ENCODE data around the gene RETREG3. TPM values are rescaled to one million over a fixed set of nuclear protein-coding genes. Genes with fewer than 3 reads are reported as not detected.
A peak's percentile ranks its signal among the peaks of the same experiment; 100 is the strongest.
"Not testable (repeated sequence)": the region's sequence is repeated elsewhere in the genome, so short reads cannot be mapped to it uniquely, and the experiment has no call there.

The RETREG3 gene, protein sequence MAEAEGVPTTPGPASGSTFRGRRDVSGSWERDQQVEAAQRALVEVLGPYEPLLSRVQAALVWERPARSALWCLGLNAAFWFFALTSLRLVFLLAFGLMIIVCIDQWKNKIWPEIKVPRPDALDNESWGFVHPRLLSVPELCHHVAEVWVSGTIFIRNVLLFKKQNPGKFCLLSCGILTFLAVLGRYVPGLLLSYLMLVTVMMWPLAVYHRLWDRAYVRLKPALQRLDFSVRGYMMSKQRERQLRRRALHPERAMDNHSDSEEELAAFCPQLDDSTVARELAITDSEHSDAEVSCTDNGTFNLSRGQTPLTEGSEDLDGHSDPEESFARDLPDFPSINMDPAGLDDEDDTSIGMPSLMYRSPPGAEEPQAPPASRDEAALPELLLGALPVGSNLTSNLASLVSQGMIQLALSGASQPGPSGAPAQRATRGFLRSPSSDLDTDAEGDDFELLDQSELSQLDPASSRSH
- 28.5 TPM for polyA plus RNA-seq (2013, experiment 1 of 2; ENCODE audit: insufficient read length)
- polyA plus RNA-seq (2013, experiment 2 of 2; ENCODE audit: insufficient read length) = 29.4 TPM

DNA sequence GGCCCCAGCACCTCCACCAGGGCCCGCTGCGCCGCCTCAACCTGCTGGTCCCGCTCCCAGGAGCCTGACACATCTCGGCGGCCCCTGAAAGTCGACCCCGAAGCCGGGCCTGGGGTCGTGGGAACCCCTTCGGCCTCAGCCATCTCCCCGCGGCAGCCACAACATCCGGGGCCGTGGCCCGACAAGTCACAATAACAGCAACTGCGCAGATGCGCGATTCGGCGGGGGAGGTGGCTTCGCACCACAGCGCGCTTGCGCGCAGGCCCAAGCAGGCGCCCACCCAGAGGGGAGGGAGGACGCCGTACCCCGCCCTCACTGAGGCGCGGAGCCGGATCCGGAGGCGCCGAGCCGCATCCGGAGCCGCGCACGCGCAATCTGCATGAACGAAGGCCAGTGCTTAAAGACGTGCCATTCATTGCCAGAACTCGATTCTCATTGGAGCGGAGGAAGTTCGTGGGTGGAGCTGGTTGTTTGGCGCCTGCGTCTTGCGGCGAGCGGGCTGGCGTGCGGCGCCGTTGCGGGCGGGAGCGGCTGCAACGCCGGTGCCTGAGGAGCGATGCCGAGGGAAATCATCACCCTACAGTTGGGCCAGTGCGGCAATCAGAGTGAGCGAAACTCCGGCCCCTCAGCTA is at the start of gene RETREG3, which contains the start of gene TUBG1:
Gene RETREG3 (minus strand): TSS at position 193 of the 632 bp plus-strand sequence. CDS start 50 bp downstream, at position 143.
Gene TUBG1 (plus strand): TSS at position 502 of the 632 bp plus-strand sequence. CDS start 55 bp downstream, at position 557.
- peak; percentile 99 for DNase-seq

DNA sequence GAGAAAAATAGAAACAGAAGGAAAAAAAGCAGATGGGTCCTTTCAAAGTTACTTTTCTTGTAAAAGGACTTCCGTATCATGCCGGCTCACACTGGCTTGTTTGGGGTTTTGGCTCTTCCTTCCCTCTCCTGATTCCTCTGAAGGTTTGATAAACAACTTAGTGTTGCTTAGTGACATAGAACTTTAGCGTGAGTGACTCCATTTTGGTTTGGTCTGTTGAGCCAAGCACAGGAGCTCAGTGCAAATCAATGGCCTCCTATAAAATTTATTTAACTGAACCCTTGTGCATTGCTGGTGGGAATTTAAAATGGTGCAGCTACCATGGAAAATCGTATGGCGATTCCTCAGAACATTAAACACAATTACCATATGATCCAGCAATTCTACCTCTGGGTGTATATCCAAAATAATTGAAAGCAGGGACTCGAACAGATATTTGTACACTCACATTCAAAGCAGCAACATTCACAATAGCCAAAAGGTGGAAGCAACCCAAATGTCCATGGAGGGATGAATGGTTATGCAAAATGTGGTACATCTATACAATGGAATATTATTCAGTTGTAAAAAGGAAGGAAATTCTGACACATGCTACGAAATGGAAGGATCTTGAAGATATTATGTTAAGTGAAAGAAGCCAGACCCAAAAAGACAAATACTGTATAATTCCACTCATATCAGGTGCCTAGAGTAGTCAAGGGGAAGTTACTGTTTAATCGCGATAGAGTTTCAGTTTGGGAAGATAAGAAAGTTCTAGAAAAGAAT is 48.8 kb upstream of the RETREG3 start:
- no peak for DNase-seq

DNA sequence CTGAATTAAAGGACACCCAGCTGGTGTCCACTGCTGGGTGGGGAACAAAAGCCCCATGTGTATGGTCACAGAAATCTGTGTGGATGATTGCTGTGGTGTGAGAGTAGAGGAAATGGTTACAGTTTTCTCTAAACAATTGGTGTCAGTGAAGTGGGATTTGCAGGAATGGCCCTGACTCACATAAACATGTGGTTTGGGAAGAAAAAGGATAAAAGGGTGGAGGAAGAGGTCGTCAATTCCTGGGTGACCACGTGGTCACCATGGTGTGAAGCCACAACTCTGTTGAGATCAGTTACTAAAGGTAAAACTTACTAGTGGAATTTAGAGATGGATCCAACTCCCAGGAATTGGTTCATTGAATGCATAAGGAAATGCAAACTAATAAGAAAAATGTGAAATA is 46.4 kb upstream of the RETREG3 start:
- peak; percentile 68 for DNase-seq

DNA sequence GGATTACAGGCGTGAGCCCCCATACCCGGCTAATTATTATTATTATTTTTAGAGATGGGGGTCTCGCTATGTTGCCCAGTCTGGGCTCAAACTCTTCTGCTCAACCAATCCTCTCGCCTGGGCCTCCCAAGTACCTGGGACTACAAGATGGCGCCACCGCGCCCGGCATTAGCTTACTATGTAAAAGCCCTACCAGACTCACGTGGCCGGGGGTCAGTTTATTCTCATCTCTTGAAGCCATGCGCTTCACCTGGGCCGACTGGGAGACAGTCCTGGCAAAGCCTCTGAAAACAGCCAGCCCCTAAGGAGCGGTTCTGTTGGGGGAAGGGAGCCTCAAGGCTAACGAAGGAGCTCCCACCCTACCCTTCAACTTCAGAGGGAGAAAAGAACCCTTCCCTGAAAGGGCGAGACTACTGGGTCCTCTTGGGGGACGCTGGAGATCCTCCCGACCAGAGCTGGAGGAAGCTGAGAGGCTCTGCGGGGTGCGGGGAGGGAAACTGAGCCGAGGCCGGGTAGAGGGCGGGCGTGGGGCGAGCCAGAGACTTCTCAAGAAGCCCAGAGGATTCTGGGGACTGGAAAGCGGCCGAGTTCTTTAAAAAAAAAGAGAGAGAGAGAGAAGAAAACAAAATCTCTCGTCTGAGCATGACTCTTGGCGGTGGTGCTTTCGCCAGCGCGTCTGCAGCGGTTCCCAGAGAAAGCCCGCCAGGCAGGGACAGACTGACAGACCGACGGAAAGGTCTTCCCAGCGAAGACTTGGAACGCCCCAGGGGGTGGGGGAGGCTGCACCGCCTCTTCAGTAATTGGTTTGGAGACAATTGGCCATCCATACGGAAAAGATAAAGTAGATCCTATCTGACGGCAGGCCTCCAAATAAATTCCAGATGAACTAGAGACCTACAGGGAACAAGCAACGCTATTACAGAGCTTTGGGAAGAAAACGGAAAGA is 44.3 kb upstream of the RETREG3 start:
- peak; percentile 78 for DNase-seq

DNA sequence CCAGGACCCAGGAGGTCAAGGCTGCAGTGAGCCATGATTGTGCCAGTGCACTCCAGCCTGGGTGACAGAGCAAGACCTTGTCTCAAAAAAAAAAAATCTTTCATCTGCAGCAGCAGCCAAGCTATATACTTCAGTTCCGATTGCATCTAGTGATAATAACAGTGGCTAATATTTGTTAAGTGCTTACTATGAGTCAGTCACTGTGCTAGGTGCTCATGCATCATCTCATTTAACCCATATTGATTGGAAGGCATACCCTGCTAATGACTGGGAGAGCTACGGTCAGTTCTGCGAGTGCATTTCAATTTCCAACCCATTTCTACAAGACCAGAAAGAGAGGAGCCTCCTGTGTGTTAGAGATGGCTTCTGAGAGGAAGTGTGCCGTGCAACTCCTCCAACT is 42.2 kb upstream of the RETREG3 start:
- no peak for DNase-seq

DNA sequence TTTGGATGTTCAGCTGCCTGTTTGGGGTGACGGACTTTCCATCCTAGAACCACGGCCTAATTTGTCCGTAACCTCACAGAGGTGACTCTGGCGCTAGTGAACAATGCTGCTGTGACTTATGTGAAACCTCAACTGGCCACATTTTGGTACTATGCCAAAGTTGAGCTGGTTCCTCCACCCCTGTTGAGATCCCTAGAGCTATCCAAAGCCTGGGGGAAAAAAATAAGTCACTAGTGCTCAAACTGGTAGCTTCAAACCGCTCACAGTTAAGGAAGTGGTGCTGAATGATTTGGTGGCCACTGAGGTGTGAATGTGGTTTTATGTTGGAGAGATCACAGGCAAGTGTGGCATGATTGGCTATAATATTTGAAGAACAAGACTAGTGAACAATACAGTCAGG is 38.6 kb upstream of the RETREG3 start:
- DNase-seq = no peak

DNA sequence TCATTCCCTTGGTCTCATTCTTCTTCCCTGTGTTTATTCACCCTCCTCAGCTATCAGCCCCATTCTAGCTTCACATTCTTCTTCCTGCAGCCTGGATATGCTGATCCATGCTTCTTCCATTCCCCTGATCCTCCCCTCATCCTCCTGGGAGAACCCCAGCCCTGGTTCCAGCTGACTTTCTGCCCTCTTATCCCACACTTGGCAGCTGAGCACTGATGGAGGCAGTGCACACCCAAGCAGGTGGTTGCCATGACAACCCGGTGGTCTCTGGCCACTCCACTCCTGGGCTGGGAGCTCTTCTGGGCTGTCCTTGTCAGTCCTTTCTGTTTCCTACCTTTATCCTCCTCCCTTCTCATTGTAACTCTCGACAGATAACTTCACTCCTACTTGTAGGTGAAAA is 33.2 kb upstream of the RETREG3 start:
- DNase-seq = no peak

DNA sequence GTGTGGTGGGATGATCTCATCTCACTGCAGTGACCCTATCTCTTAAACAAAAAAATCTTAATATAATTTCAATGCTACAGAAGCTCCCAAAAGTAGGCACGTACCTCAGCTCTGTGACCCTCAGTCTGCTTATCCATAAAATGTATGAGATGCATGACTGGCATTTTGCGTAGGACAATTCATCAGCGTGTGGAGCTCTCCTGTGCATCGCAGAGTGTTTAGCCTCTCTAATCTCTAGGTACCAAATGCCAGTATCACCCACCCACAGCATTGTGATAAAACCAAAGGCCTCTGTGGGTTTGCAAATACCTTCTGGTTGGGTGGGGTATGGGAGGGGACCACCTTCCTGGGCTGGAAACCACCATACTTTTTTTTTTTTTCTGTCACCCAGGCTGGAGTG is 30.9 kb upstream of the RETREG3 start:
- no peak for DNase-seq

DNA sequence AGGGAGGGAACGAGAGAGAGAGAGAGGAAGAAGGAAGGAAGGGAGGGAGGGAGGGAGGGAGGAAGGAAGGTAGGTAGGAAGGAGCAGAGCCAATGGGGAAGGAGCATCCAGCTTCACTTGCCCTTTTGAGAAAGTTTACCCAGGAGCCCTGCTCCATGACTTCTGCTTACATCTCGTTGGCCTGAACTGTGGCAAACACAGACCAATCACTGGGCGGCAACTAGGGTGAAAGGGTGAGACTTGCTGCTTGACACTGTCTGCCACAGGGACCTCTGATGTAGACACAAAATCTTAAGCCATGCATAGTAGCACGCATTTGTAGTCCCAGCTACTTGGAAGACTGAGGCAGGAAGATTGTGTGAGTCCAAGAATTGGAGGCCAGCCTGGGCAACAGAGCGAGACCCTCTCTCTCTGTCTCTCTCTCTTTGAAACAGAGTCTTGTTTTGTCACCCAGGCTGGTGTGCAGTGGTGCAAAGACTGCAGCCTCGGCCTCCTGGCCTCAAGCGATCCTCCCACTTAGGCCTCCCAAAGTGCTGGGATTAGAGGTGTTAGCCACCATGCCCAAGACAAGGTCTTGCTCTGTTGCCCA is 30.4 kb upstream of the RETREG3 start:
- DNase-seq = no peak

DNA sequence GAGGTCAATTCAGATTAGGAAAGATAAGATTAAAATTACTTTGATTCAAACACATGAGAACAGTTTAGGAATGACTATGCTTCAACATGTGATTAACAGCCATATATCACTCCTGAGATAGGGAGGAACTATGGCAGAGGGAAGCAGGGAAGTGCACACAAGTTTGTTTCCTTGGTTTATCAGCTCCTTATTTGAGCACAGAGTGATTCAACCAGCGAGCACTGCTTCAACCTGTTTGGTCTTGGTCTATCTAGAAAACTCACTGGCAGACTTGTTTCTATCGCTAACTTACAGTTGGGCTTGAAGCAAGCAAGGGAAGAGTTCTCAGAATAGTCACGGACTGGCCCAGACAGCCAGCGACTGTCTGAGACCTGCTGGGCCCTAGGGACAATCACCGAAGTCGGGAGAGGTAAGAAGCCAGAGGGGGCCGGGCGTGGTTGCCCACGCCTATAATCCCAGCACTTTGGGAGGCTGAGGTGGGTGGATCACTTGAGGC is 23.8 kb upstream of the RETREG3 start:
- DNase-seq = no peak

DNA sequence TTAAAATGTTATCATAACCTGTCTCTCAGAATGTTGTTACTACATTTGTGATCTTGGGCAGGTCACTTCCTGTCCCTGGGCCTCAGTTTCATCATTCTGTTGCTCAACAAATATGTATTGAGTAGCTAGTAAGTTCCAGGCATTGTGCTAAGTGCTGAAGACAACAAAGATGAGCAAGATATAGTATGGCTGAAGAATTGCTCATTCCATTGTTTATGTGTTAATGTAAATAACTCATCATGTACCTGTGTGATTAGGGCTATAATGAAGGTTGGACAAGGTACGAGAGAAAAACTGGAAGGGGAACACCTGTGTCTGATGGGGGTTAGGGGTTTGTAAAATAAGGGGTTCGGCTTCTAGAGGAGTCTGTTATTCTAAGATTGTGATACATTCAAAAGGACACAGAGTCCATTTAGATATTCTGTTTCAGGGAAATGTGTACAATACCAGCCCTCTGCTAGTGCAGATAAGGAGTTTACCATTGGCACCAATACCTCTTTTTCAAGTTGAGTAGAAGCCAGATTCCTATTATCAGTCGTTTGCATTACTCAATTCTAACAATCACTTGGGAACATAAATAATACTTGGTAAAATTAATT is 20.3 kb upstream of the RETREG3 start:
- no peak for DNase-seq

DNA sequence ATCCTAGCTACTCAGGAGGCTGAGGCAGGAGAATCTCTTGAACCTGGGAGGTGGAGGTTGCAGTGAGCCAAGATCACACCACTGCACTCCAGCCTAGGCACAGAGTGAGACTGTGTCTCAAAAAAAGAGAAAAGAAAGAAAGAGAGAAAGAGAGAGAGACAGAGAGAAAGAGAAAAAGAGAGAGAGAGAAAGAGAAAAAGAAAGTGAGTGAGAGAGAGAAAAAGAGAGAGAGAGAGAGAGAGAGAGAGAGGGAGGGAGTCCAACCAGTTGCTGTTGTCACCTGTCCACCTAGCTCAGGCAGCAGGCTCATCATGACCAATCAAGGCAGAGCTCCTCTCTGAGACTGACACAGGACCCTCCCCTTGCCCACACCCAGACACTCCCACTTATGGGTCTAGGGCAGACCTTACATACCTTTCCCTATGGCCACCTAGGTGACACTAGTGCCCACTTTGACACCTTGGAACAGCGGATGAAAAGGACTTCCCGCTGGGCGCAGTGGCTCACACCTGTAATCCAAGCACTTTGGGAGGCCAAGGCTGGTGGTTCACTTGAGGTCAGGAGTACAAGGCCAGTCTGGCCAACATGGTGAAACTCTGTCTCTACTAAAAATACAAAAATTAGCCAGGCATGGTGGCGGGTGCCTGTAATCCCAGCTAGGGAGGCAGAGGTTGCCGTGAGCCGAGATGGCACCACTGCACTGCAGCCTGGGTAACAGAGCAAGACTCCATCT is 18.0 kb upstream of the RETREG3 start:
- DNase-seq = not testable (repeated sequence)

DNA sequence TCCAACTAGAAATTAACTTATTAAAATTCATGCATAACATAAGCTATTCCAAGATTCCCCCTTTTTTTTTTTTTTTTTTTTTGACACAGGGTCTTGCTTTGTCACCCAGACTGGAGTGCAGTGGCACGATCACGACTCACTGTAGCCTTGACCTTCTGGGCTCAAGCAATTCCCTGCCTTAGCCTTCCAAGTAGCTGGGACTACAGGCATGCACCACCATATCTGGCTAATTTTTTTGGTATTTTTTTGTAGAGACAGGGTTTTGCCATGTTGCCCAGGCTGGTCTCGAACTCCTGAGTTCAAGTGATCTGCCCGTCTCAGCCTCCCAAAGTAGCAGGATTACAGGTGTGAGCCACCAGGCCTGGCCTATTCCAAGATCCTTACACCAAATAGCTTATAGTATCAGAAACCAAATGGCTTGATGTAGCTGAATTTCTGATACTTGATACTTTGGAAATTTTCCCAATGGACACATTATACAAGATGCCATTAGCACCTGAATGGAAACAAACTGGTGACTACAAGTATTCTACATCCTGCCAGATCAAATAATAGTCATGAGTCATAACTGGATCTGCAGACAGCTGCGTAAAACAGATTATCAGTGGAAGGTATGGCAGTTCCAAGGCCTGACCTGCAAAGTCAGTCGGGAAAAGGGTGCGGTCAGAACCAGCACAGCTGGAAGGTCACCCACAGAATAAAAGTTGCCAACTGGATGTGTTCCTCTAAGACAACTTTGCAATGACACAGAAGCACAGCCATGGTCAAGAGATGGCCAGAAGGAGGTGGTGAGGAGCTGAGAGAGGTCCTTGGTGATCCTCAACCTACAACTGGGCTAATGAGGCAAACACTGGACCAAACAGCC is 14.8 kb upstream of the RETREG3 start:
- no peak for DNase-seq

DNA sequence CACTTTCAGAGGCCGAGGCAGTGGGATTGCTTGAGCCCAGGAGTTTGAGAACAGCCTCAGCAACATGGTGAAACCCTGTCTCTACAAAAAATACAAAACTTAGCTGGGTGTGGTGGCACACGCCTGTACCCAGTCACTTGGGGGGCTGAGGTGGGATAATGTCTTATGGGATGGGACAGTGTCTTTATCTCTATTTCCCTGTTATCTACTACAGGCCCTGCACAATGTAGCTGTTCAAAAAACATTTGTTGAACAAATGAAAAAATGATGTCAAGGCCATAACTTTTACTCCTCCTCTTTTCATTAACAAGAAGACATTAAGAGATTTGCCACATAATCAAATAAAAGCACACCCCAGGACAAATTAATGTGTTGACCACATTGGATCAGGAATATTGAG is 14.1 kb upstream of the RETREG3 start:
- DNase-seq = no peak

DNA sequence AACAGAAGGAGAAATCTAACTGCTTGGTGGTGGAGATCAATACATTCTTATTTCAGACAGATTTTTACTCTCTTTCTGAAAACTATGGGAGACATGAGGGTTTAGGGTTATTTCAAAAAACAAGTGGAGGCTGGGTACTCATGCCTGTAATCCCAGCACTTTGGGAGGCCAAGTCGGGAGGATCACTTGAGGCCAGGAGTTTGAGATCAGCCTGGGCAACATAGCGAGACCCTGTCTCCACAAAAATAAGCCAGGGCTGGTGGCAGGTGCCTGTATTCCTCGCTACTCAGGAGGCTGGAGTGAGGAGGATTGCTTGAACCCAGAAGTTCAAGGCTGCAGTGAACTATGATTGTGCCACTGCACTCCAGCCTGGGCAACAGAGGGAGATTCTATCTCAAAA is 12.8 kb upstream of the RETREG3 start:
- not testable (repeated sequence) for DNase-seq

DNA sequence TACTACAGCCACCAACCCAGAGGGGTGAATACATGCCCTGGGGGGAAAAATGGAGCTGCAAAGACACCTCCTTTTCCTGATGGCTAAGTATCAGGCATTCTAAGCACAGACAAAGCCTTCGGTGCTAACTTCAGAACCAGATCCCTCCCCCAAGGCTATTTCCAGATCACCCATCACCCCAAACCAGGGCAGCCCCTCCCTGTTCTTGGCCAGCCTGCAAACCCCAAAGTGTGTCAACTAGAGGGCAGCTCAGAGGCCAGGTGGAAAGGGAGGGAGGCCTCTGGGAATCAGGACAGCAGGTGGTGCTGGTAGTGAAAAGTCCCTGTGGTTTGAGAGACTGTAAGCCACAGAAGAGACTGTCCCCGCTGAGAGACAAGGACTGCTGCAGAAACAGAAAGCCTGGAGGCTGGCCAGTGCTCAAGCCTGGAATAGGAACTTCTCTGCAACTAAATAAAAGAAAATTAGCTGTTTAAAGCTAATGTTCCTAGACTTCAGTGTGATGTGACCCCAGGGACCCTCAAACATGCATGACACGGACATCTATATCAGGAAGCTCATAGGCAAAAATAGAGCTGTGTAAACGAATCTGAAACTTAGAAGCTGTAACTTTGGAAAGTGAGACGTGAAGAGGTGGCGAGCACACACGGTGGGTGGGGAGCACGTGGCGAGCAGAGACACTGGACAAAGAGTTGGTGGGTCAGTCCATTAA is 9.4 kb upstream of the RETREG3 start:
- no peak for DNase-seq

DNA sequence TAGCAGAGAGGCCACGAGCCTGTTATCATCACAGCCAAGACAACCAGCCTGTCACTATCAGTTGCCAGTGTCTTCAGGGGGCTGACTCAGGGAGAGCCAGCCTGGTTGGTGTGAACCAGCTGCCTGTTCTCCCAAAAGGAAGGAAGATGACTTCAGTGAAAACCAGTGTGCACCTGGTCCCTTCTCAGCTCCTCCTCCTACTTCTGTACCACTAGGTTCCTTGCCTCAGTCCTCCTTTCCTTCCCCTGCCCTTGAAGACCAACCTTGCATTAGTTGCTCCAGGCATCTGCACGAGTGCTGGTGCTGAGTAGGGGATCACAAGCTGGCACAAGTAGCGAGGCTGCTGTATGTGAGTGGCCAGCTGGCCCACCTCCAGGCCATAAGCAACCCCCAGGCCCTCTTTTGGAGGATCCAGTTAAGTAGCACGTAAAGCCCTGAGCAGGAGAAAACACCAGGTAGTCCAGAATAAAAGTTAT is 8.8 kb upstream of the RETREG3 start:
- no peak for DNase-seq

DNA sequence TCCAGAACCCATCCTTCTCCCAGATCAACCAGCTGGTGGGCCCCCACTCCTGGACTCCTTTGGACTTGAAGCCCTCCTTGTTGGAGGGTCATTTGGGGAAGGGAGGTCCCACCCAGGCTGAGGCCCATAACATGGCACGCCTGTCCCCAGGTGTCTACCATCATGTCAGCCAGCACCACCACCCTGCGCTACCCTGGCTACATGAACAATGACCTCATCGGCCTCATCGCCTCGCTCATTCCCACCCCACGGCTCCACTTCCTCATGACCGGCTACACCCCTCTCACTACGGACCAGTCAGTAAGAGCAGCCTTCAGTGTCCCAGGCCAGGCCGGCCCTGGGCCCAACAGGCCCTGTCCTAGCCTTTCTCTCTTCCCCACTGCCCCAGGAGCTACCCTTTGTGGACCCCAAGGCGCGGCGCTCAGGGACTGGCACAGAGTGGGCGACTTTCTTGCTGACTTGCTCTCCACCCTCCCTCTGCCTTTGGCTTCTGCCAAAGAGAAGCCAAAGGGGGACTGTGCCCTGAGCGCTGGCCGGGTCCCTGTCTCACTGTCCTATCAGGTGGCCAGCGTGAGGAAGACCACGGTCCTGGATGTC is 4.6 kb upstream of the RETREG3 start:
- DNase-seq = no peak
